22Rv1 (cell line): Measurements from ENCODE around the gene MYO1D.

Experiments
- CTCF ChIP-seq: fragments of 450-650 bp; IDR thresholded peaks from 2 replicates; pipeline ENCODE4 v1.5.1; 2017; ENCODE audit warnings: mild to moderate bottlenecking
- ZFX ChIP-seq: fragments of 450-650 bp; IDR thresholded peaks from 2 replicates; pipeline ENCODE4 v1.6.1; 2017; ENCODE audit warnings: antibody characterized with exemption, borderline replicate concordance

DNA sequence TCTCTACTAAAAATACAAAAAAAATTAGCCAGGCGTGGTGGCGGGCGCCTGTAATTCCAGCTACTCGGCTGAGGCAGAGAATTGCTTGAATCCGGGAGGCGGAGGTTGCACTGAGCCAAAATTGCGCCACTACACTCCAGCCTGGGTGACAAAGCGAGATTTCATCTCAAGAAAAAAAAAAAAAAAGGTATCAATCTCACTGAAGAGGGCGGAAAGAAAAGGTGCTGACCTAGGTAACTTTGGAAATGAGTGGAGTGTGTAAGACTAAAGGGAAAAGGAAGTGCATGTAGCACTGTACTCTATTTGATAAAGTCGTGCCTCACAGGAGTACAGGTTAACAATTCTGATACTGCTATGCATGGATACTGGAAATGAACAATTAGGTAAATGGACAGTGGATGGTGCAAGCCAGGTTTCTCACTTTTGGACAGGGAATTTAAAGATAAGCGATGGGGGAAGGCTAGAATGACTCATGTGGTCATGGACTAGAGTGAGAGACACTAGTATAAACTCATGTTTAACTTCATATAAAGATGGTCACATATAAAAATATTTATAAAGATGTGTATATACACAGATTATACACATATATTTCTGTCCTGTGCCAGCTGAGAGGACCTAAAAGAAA is 247.2 kb downstream of the MYO1D start:
- no peak for TF ChIP-seq CTCF
- TF ChIP-seq ZFX: no peak
